Endothelial cell of umbilical vein (primary cell): ENCODE data around the gene HTT. TPM values are rescaled to one million over a fixed set of nuclear protein-coding genes. Genes with fewer than 3 reads are reported as not detected.

Experiments
- BruUV-seq: library from RNA; stranded (reverse); fragments of 400-500 nt; replicated peaks from 2 replicates; lab custom pipeline; 2021; lab: Mats Ljungman, UMichigan
- CTCF ChIA-PET: fragments of 300-600, 350-600 bp; sonication (Branson Sonifier 250); formaldehyde crosslinking; loops from one replicate; lab custom pipeline; 2021; ENCODE audit warnings: antibody characterized with exemption, inconsistent platforms; lab: Charles Lee
- POLR2A ChIA-PET: fragments of 300-600, 350-600 bp; sonication (Branson Sonifier 250); formaldehyde crosslinking; loops from one replicate; lab custom pipeline; 2021; ENCODE audit warnings: antibody characterized with exemption, inconsistent platforms; lab: Charles Lee
- DNase-seq: peaks from one replicate; pipeline ENCODE4 v3.0.0-alpha.2; 2011; ENCODE audit warnings: low read depth, low spot score
- FAIRE-seq: peaks from 2 replicates; lab custom pipeline; 2011; peaks lifted over from hg19 to GRCh38; lab: Jason Lieb, UNC
- H2AFZ ChIP-seq: 2 replicates; pipeline ENCODE4 v1.6.0; 2012; ENCODE audit warnings: low read depth, low read length, control low read depth, inconsistent platforms
- H3K27ac ChIP-seq: 2 replicates; pipeline ENCODE4 v1.5.1; 2011; ENCODE audit warnings: low read depth, mild to moderate bottlenecking, control low read depth, low read length, moderate library complexity; ENCODE audit not compliant: insufficient read depth
- H3K27me3 ChIP-seq, 2 experiments: 2 replicates each; pipeline versions ENCODE4 v1.6.0 to v1.6.1; 2011; ENCODE audit warnings: low read length in 2 of 2, mixed read lengths in 1 of 2; ENCODE audit not compliant: control insufficient read depth in 2 of 2, insufficient read depth in 2 of 2
- H3K36me3 ChIP-seq, 2 experiments: 2 replicates in 1 of 2; 3 replicates in 1 of 2; pipeline ENCODE4 v1.5.1; 2011; ENCODE audit warnings: low read length in 2 of 2, mild to moderate bottlenecking in 1 of 2, moderate library complexity in 1 of 2; ENCODE audit not compliant: control insufficient read depth in 2 of 2, insufficient read depth in 2 of 2; ENCODE audit errors: extremely low read depth in 1 of 2
- H3K4me1 ChIP-seq: 3 replicates; pipeline ENCODE4 v1.5.1; 2011; ENCODE audit warnings: mild to moderate bottlenecking, low read length; ENCODE audit not compliant: control insufficient read depth, insufficient read depth; ENCODE audit errors: extremely low read depth
- H3K4me2 ChIP-seq: 2 replicates; pipeline ENCODE4 v1.6.1; 2011; ENCODE audit warnings: low read length, control low read depth, mixed read lengths; ENCODE audit not compliant: insufficient read depth
- H3K4me3 ChIP-seq, 3 experiments: fragments of 200-600 bp in 1 of 3; sonication (generic), shearing (Covaris generic) in 1 of 3; replicated peaks in 1 of 3; 2 replicates each; pipeline ENCODE4 v1.5.1; 2011 to 2016; ENCODE audit warnings: control low read depth in 3 of 3, low read length in 3 of 3, mild to moderate bottlenecking in 2 of 3, inconsistent platforms in 1 of 3, low read depth in 1 of 3, moderate library complexity in 1 of 3; ENCODE audit not compliant: insufficient read depth in 1 of 3
- H3K79me2 ChIP-seq: 2 replicates; pipeline ENCODE4 v1.6.0; 2012; ENCODE audit warnings: low read length, inconsistent platforms; ENCODE audit not compliant: control insufficient read depth, insufficient read depth
- H3K9ac ChIP-seq: replicated peaks from 2 replicates; pipeline ENCODE3; 2011; ENCODE audit warnings: low read length, control low read depth; ENCODE audit not compliant: insufficient read depth; ENCODE audit errors: extremely low read depth
- H3K9me1 ChIP-seq: replicated peaks from 3 replicates; pipeline ENCODE4 v1.6.0; 2011; ENCODE audit warnings: mild to moderate bottlenecking, low read length; ENCODE audit not compliant: control insufficient read depth, insufficient read depth; ENCODE audit errors: extremely low read depth
- H3K9me3 ChIP-seq: replicated peaks from 2 replicates; pipeline ENCODE4 v1.5.1; 2012; ENCODE audit warnings: low read length, inconsistent platforms; ENCODE audit not compliant: control insufficient read depth, insufficient read depth
- H4K20me1 ChIP-seq: replicated peaks from 2 replicates; pipeline ENCODE3; 2011; ENCODE audit warnings: mild to moderate bottlenecking, low read length; ENCODE audit not compliant: control insufficient read depth, insufficient read depth; ENCODE audit errors: extremely low read depth
- CTCF ChIP-seq, 2 donors: IDR thresholded peaks; 1 replicate in 1 of 2; 2 replicates in 1 of 2; pipeline ENCODE4 v1.5.1; 2011; ENCODE audit warnings: low read length in 2 of 2, mild to moderate bottlenecking in 2 of 2, moderate library complexity in 2 of 2, control low read depth in 1 of 2, inconsistent platforms in 1 of 2, low read depth in 1 of 2; ENCODE audit not compliant: insufficient read depth in 1 of 2; ENCODE audit errors: extremely low read depth in 1 of 2
- EZH2 ChIP-seq: IDR thresholded peaks from 2 replicates; pipeline ENCODE4 v1.6.1; 2012; ENCODE audit warnings: borderline replicate concordance, low read depth, mild to moderate bottlenecking, moderate library complexity, low read length, inconsistent platforms; ENCODE audit not compliant: severe bottlenecking
- FOS ChIP-seq: IDR thresholded peaks from 2 replicates; pipeline ENCODE4 v1.6.1; 2011; ENCODE audit warnings: mild to moderate bottlenecking, low read length, moderate library complexity, borderline replicate concordance; ENCODE audit not compliant: insufficient read depth
- GATA2 ChIP-seq: IDR thresholded peaks from 2 replicates; pipeline ENCODE4 v1.7.0; 2011; ENCODE audit warnings: low read depth, mild to moderate bottlenecking, moderate library complexity, mixed read lengths, low read length; ENCODE audit not compliant: insufficient read length, insufficient read depth
- JUN ChIP-seq: IDR thresholded peaks from 2 replicates; pipeline ENCODE4 v1.6.1; 2011; ENCODE audit warnings: borderline replicate concordance, low read depth; ENCODE audit not compliant: insufficient read length, insufficient read depth
- MAX ChIP-seq: IDR thresholded peaks from 2 replicates; pipeline ENCODE4 v1.6.1; 2011; ENCODE audit not compliant: insufficient read depth, insufficient read length
- MYC ChIP-seq: IDR thresholded peaks from one replicate; pipeline ENCODE4 v1.6.1; 2011; ENCODE audit warnings: mild to moderate bottlenecking, low read depth, low read length
- POLR2A ChIP-seq: IDR thresholded peaks from 2 replicates; pipeline ENCODE4 v1.6.1; 2012; ENCODE audit warnings: low read depth, mild to moderate bottlenecking, control low read depth, low read length
- POLR2AphosphoS5 ChIP-seq: IDR thresholded peaks from 2 replicates; pipeline ENCODE4 v1.6.1; 2012; ENCODE audit warnings: low read depth, mild to moderate bottlenecking, control low read depth, low read length, moderate library complexity; ENCODE audit not compliant: insufficient read depth
- dilution Hi-C: fragments of 300-500 bp; cut with MboI; formaldehyde crosslinking; loops from one replicate; pipeline ENCODE4 v1.15.0; 2019; ENCODE audit warnings: low sequenced_read_pairs; ENCODE audit not compliant: extremely low pct_ligation_motif_present
- intact Hi-C: fragments of 100-400 bp; cut with micrococcal nuclease; formaldehyde crosslinking; loops from one replicate; pipeline ENCODE4 v1.10.0; 2022
- polyA plus RNA-seq, 4 experiments: library from polyadenylated mRNA; depleted of rRNA in 3 of 4; stranded (reverse) in 3 of 4; unstranded in 1 of 4; fragments of >200 nt; gene quantifications; 2 replicates each; pipeline versions ENCODE4 v1.2.1 to v1.2.3, GENCODE V29; 2011 to 2012; ENCODE audit warnings: missing spikeins in 1 of 4
- total RNA-seq: library from RNA; stranded (reverse); gene quantifications from 2 replicates; pipeline ENCODE4 v1.2.3, GENCODE V29; 2021

The HTT gene
- total and polyA plus RNA-seq, 2 donors (not counting 3 experiments of a cell fraction or from before 2014, with no cell fraction given), result 15.7 to 61.2 TPM

GRCh38 chr4:3212391-3213105, 138.1 kb downstream of the HTT start:
- dilution Hi-C loops (no loop called here), intact Hi-C loops (no loop called here)
- no peak overlapping the region for H3K4me2 ChIP-seq
- H3K36me3 ChIP-seq, result peaks cover 16 to 43% of the 10 kb centered on the region in 2 experiments
- TF ChIP-seq POLR2AphosphoS5, result no peak
- TF ChIP-seq MYC, result no peak
- no peak for TF ChIP-seq EZH2
- no peak for TF ChIP-seq CTCF (IDR thresholded peaks at IDR 0.05; ENCODE audit: extremely low read depth in 1 of 2, insufficient read depth in 1 of 2, low read depth in 1 of 2, low read length in 2 of 2)
- no peak for TF ChIP-seq MAX
- no peak for TF ChIP-seq GATA2
- TF ChIP-seq JUN, result no peak
- TF ChIP-seq POLR2A, result no peak
- TF ChIP-seq FOS, result no peak
- FAIRE-seq (no peak), DNase-seq (no peak)
- H3K27me3 ChIP-seq, result no peaks in the 10 kb centered on the region
- POLR2A ChIA-PET, result no interaction called here
- no peak overlapping the region for H3K9ac ChIP-seq
- H3K4me1 ChIP-seq, result peaks cover 2% of the 10 kb centered on the region
- H3K4me3 ChIP-seq, result no peak overlapping the region
- H3K27ac ChIP-seq, result no peak overlapping the region
- H3K9me3 ChIP-seq, result no peaks in the 10 kb centered on the region
- no peak overlapping the region for H2AFZ ChIP-seq
- CTCF ChIA-PET, result no interaction called here
- H3K9me1 ChIP-seq, result no peaks in the 10 kb centered on the region
- BruUV-seq, result no TSS peak
- H4K20me1 ChIP-seq, result no peaks in the 10 kb centered on the region
- no peaks in the 10 kb centered on the region for H3K79me2 ChIP-seq
